Measurements from ENCODE around the gene CTNND2. TPM values are rescaled to one million over a fixed set of nuclear protein-coding genes. Genes with fewer than 3 reads are reported as not detected.

Gene CTNND2
- total RNA-seq, 1 experiment from 2014 or later, result 11.4 TPM

- DNase-seq (ENCODE audit: extremely low read depth, low read depth), result no peak
Observed at GRCh38 chr5:11531811-11532555, 372.3 kb downstream of the CTNND2 start.

GRCh38 chr5:11528720-11529119, 375.5 kb downstream of the CTNND2 start:
- DNase-seq (ENCODE audit: extremely low read depth, low read depth), result no peak

GRCh38 chr5:11527652-11528349, 376.4 kb downstream of the CTNND2 start:
- no peak for DNase-seq (ENCODE audit: extremely low read depth, low read depth)

GRCh38 chr5:11525020-11525419, 379.2 kb downstream of the CTNND2 start:
- DNase-seq (ENCODE audit: extremely low read depth, low read depth), result no peak

GRCh38 chr5:11524188-11524587, 380.1 kb downstream of the CTNND2 start:
- DNase-seq (ENCODE audit: extremely low read depth, low read depth), result no peak

GRCh38 chr5:11522796-11523195, 381.4 kb downstream of the CTNND2 start:
- DNase-seq (ENCODE audit: extremely low read depth, low read depth), result no peak

GRCh38 chr5:11520241-11520930, 383.9 kb downstream of the CTNND2 start:
- DNase-seq (ENCODE audit: extremely low read depth, low read depth), result no peak

GRCh38 chr5:11519236-11519635, 385.0 kb downstream of the CTNND2 start:
- DNase-seq (ENCODE audit: extremely low read depth, low read depth), result no peak

GRCh38 chr5:11518676-11519075, 385.6 kb downstream of the CTNND2 start:
- DNase-seq (ENCODE audit: extremely low read depth, low read depth), result no peak

- no peak for DNase-seq (ENCODE audit: extremely low read depth, low read depth)
Observed at GRCh38 chr5:11514705-11515432, 389.4 kb downstream of the CTNND2 start.

GRCh38 chr5:11511878-11512277, 392.4 kb downstream of the CTNND2 start:
- DNase-seq (ENCODE audit: extremely low read depth, low read depth), result no peak

GRCh38 chr5:11510889-11511288, 393.4 kb downstream of the CTNND2 start:
- no peak for DNase-seq (ENCODE audit: extremely low read depth, low read depth)

- no peak for DNase-seq (ENCODE audit: extremely low read depth, low read depth)
Observed at GRCh38 chr5:11509793-11510192, 394.5 kb downstream of the CTNND2 start.

GRCh38 chr5:11507156-11507910, 396.9 kb downstream of the CTNND2 start:
- no peak for DNase-seq (ENCODE audit: extremely low read depth, low read depth)

GRCh38 chr5:11504886-11505193, 399.4 kb downstream of the CTNND2 start:
- peak; percentile 55 for DNase-seq (ENCODE audit: extremely low read depth, low read depth)

- no peak for DNase-seq (ENCODE audit: extremely low read depth, low read depth)
Observed at GRCh38 chr5:11504065-11504885, 400.0 kb downstream of the CTNND2 start.

GRCh38 chr5:11502783-11503182, 401.5 kb downstream of the CTNND2 start:
- DNase-seq (ENCODE audit: extremely low read depth, low read depth), result no peak

- no peak for DNase-seq (ENCODE audit: extremely low read depth, low read depth)
Observed at GRCh38 chr5:11497651-11498050, 406.6 kb downstream of the CTNND2 start.

GRCh38 chr5:11496137-11496719, 408.0 kb downstream of the CTNND2 start:
- DNase-seq (ENCODE audit: extremely low read depth, low read depth), result no peak

All from NCI-H460 (cell line).